MV-4-11 (cell line): ENCODE results near the gene RAB9B.

ENCODE experiments used
- DNase-seq: peaks from one replicate; lab custom pipeline; 2025; lab: John Stamatoyannopoulos, UW

The RAB9B gene

GRCh38 chrX:103811858-103812257, 20.2 kb downstream of the RAB9B start:
- no peak for DNase-seq

GRCh38 chrX:103806862-103807474, 25.1 kb downstream of the RAB9B start:
- DNase-seq, result no peak

- no peak for DNase-seq
These were observed 26.2 kb downstream of the RAB9B start for GRCh38 chrX:103805860-103806259.

- no peak for DNase-seq
These were observed 31.7 kb downstream of the RAB9B start for GRCh38 chrX:103800318-103800717.

GRCh38 chrX:103797691-103798090, 34.4 kb downstream of the RAB9B start:
- no peak for DNase-seq

GRCh38 chrX:103794119-103794518, 37.9 kb downstream of the RAB9B start:
- no peak for DNase-seq

GRCh38 chrX:103793545-103793940, 38.5 kb downstream of the RAB9B start:
- DNase-seq, result no peak

GRCh38 chrX:103792916-103793544, 39.0 kb downstream of the RAB9B start:
- DNase-seq, result peak; percentile 2

- DNase-seq, result no peak
These were observed 40.1 kb downstream of the RAB9B start for GRCh38 chrX:103791826-103792485.

GRCh38 chrX:103791228-103791627, 40.8 kb downstream of the RAB9B start:
- DNase-seq, result peak; percentile 33

- DNase-seq, result peak; percentile 89
These were observed 43.1 kb downstream of the RAB9B start for GRCh38 chrX:103789004-103789403.

GRCh38 chrX:103783971-103784370, 48.1 kb downstream of the RAB9B start:
- no peak for DNase-seq

- DNase-seq, result peak; percentile 12
These were observed 48.9 kb downstream of the RAB9B start for GRCh38 chrX:103783196-103783595.

GRCh38 chrX:103782640-103783039, 49.4 kb downstream of the RAB9B start:
- DNase-seq, result no peak

GRCh38 chrX:103781706-103782105, 50.4 kb downstream of the RAB9B start:
- no peak for DNase-seq

GRCh38 chrX:103781062-103781402, 51.0 kb downstream of the RAB9B start:
- DNase-seq, result no peak

- no peak for DNase-seq
These were observed 51.6 kb downstream of the RAB9B start for GRCh38 chrX:103780336-103781061.

GRCh38 chrX:103779141-103779789, 52.8 kb downstream of the RAB9B start:
- DNase-seq, result no peak

GRCh38 chrX:103776546-103776945, 55.5 kb downstream of the RAB9B start, which contains the start of gene PLP1:
Gene PLP1 (plus strand): TSS chrX:103776840. CDS start chrX:103776996, 156 bp downstream.
- DNase-seq, result no peak

- peak; percentile 3 for DNase-seq
These were observed 57.9 kb downstream of the RAB9B start for GRCh38 chrX:103774070-103774642.

- no peak for DNase-seq
These were observed 58.6 kb downstream of the RAB9B start for GRCh38 chrX:103773445-103773844.
